Hepatocyte (in vitro differentiated cells): ENCODE measurements around the gene PCLO.

Source experiments
- EZH2 ChIP-seq: fragments of 200-600 bp; sonication (generic); IDR thresholded peaks from 2 replicates; pipeline ENCODE4 v1.6.1; 2016; ENCODE audit warnings: antibody characterized with exemption, mild to moderate bottlenecking, borderline replicate concordance
- EZH2phosphoT487 ChIP-seq: fragments of 200-600 bp; sonication (generic); IDR thresholded peaks from one replicate; pipeline ENCODE4 v1.6.1; 2018; ENCODE audit warnings: antibody characterized with exemption, mild to moderate bottlenecking, low read depth, moderate library complexity; ENCODE audit not compliant: unreplicated experiment, severe bottlenecking
- TF ChIP-seq, protein P1 (sequence below): fragments of 200-600 bp; sonication (generic); IDR thresholded peaks from 2 replicates; pipeline ENCODE4 v1.5.1; 2016; ENCODE audit warnings: antibody characterized with exemption, mild to moderate bottlenecking; ENCODE audit not compliant: poor library complexity

DNA sequence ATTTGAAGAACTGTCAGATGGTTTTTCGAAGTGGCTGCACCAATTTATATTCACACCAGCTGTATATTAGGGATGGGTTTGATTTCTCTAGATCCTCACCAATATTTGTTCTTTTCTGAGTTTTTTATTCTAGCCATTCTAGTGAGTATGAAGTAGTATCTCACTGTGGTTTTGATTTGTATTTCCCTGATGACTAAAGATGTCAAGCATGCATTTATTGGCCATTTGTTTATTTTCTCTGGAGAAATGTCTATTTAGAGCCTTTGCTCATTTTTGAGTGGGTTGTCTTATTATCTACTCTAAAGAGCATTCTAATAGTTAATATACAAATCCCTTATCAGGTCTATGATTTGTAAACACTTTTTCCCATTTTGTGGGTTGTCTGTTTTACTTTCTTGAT, 123.9 kb downstream of the PCLO start:
- TF ChIP-seq, protein P1, sequence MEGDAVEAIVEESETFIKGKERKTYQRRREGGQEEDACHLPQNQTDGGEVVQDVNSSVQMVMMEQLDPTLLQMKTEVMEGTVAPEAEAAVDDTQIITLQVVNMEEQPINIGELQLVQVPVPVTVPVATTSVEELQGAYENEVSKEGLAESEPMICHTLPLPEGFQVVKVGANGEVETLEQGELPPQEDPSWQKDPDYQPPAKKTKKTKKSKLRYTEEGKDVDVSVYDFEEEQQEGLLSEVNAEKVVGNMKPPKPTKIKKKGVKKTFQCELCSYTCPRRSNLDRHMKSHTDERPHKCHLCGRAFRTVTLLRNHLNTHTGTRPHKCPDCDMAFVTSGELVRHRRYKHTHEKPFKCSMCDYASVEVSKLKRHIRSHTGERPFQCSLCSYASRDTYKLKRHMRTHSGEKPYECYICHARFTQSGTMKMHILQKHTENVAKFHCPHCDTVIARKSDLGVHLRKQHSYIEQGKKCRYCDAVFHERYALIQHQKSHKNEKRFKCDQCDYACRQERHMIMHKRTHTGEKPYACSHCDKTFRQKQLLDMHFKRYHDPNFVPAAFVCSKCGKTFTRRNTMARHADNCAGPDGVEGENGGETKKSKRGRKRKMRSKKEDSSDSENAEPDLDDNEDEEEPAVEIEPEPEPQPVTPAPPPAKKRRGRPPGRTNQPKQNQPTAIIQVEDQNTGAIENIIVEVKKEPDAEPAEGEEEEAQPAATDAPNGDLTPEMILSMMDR: no peak
- no peak for TF ChIP-seq EZH2
- no peak for TF ChIP-seq EZH2phosphoT487
